ENCODE data around the gene DLG2.
A peak's percentile ranks its signal among the peaks of the same experiment; 100 is the strongest.

Gene DLG2

DNA sequence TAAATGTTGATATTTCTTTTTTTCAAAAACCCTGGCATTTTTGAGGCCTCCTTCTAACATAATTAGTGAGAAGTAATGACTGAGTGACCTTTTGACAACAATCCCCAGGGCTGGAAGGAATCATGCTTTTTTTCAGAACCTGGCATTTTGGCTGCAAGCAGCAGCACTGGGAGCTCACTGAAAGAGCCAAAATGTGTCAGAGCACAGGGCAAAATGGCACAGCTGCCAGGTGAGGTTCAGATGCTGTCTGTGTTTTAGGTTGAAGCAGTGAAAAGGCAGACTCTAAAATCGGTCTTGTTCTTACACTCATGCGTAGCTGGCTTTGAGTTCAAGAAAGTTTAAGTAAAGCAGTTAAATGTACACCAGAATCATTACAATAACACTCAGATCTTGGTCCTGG lies 1063.8 kb downstream of the DLG2 start:
- DNase-seq (ENCODE audit: low spot score), result no peak

DNA sequence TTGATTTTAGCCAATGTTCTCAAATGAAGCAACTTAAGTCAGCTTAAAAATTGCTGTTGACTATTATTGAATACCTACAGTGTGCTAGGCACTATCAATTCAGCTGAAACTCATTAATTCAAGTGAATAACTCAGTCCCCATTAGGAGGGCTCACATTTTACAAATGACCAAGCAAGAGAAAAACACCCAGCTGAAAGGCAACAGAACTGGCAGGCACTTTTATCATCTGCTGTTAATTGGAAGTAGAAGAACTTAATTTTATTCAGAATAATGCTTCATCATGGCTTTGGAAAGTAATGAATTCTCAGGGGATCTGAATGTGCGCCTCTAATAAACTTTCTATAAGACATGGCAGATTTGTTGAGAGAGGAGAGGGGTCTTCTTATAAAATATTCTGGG lies 1066.9 kb downstream of the DLG2 start:
- no peak for DNase-seq (ENCODE audit: low spot score)

DNA sequence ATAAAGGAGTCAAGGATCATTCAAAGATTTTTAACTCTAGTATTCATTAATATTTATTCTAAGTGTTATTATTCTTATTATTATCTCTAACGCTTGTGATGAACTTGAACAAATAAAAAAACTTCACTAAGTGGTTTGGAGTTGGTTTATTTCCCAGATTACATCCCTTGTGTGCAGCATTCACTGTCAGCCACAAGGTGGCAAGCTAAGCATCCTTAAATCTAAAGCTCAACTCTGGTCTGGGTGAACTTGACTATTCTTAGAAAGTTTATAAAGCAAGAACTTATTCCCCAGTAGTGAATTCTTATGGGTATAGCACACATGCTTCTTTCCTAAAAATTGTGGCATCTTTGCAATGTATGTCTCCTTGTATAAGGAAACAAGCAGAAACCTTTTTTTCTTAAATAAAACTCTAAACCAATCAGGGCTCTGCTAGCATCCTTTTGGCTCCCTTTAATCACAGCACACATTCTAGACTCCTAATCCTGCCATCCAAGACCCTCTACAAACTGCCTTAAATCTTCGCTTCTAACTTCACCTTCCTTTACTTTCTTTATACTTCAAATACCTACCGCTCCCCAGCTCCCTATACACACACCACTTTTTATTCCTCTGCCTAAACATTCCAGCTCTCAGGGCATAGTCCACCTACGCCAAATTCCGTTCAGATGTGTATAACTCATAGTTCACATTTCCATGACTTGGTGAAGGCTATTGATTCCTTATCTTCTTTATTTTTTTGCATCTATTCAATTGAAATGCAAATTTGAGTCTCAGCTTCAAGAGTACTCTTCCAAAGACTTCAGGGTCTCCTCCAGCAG lies 1068.8 kb downstream of the DLG2 start:
- peak; percentile 45 for DNase-seq (ENCODE audit: low spot score)

DNA sequence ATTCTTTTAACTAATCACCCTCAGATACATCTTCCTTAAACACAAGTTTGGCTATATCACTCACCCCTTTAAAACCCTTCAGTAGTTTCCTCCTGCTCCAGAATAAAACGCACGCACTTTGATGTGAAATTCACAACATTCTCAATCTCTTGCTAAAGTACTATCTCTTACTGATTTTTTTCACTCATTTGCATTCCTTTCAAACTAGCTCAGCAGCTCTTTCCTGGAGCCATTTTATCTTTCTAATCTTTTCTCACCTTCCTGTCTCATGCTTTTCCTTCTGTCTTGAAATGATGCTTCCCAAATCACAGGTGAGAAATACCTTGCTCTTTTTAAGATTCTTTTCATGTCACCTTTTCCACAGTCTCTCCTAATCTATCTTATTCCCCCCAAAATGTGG lies 1074.4 kb downstream of the DLG2 start:
- DNase-seq (ENCODE audit: low spot score), result no peak

DNA sequence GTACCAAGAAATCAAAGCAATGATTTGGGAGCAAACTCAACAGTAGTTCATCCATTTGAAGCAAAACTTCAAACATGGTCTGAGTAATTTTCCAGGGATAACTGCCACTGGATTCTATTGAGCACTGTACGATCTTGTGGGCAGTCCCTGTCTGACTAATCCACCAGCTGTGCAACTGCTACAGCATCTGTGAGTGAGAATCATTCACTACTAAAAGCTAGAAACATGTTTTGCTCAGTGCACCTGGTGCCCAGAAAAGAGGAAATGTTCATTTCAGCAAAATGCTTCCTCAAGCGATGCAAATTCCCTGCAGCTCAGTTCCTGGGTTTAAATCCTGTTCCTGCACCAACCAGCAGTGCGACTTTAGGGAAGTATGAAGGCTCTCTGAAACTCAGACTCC lies 1077.9 kb downstream of the DLG2 start:
- no peak for DNase-seq (ENCODE audit: low spot score)

DNA sequence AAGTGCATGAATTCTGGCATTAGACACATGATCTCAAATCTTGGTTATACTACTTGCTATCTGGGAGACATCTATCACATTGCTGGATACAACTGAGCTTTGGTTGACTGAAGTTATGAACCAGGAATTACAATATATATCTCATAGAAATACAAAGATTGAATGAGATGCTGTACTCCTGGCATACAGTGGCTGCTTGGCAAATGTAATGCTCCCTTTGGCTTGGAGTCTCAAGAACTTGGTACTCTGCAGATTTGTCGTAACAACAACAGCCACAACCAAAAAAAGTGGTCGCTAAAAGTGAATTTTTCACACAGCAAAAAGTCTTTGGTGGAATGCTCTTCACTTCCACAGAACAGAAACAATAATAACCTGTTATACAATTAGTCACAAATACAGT lies 1082.6 kb downstream of the DLG2 start:
- no peak for DNase-seq (ENCODE audit: low spot score)

DNA sequence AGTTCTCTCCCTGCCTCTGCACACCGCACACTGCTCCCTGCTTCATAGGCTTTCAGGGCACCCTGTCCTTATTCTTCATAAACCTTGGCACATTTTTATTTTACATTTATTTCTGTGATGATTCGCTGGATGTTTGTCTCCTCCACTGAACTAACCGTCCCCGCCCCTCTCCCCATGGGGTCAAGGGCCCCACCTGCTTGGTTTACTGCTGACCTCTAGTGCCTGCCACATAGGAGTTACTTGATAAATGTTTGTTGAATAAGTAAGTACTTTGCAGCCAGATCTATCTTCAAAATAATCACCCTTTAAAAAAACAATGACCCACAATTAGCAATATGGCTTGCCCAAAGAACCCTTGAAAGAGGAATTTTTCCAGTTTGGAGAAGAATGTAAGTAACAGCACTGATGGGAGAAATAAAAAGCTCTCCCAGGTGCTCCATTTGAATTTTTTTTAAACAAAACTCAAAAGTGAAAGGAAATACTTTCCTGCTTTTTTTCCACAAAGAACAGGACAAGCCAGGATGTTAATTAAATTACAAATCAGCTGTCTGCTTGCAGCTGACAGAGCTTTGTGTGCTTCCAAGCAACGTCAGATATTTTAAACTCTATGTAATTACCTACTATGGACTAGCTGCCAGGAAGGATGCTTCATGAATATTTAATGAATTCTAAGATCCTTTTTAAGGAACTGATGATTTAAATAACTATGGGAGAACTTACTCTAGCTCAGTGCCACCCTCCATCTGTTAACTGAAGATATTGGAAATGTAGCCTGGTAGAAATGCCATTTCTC lies 1083.6 kb downstream of the DLG2 start:
- DNase-seq (ENCODE audit: low spot score), result no peak

DNA sequence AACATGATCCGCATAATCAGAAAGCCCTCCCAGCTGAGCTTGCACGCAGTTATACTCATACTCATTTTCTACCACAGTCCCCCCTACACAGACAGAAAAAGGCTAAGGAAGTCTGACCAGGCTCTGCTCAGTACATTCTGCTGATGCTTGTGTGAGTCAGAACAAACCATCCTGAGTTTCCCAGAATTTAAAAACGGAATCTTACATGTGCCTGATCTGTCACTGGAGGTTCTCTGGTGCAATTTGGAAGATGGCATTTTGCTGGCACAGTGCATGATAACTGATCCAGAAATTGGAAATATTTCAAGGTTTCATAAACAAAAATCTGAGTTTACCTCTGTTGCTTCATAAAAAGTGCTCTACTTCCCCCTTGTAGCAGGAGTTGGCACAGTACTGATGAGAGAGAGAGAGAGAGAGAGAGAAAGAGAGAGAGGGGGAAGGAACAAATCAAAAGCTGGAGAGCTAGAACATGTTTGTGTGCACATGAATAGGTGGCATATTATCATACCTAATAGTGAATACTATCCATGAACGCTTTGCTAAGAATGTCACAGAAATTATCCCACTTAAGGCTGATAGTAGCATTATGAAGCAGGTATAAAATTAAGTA lies 1085.3 kb downstream of the DLG2 start:
- no peak for DNase-seq (ENCODE audit: low spot score)

DNA sequence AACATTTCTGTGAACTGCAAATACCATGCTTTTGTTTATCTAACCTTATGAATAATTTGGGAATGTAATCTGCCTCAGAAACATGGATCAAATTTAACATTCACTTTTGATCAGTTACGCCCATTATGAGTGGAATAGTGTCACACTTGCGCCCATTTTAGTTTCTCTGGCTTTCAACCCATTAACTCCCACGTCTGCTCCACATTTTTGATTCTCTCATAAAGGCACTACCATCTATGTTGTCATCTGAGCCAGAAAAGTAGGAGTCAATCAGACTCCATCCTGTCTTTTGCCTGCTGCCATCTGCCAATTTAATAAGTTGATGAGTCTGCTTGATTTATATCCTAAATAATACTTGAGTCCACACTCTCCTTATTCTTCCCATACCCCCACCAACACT lies 1090.7 kb downstream of the DLG2 start:
- no peak for DNase-seq (ENCODE audit: low spot score)

DNA sequence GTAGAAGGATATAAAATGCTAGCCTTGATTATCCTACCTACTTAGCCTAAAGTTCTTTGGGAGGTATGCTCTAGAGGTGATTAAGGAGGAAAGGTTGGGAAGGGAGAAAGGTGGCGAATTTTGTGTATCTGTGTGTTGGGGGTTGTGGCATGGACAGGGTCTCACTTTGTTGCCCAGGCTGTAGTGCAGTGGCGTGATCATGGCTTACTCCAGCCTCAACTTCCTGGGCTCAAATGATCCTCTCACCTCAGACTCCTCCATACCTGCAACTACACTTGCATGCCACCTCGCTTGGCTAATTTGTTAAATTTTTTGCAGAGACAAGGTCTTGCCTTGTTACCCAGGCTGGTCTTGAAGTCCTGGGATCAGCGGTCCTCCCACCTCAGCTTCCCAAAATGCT lies 1094.8 kb downstream of the DLG2 start:
- DNase-seq (ENCODE audit: low spot score), result no peak

DNA sequence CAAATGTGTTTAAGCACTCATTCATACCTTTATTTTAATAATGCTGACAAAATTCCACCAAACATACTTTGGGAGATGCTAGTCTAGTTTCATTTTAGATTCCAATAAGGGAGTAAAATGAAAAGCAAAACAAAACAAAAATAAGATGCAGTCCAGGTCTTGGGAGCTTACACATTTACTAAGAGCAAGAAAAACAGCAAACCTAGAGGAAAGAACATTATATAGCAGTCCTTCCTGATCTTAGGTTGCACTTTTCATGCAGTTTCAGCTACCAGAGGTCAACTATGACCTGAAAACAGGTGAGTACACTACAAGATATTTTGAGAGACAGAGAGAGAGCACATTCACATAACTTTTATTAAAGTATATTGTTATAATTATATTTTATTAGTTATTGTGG lies 1100.9 kb downstream of the DLG2 start:
- DNase-seq (ENCODE audit: low spot score), result no peak

DNA sequence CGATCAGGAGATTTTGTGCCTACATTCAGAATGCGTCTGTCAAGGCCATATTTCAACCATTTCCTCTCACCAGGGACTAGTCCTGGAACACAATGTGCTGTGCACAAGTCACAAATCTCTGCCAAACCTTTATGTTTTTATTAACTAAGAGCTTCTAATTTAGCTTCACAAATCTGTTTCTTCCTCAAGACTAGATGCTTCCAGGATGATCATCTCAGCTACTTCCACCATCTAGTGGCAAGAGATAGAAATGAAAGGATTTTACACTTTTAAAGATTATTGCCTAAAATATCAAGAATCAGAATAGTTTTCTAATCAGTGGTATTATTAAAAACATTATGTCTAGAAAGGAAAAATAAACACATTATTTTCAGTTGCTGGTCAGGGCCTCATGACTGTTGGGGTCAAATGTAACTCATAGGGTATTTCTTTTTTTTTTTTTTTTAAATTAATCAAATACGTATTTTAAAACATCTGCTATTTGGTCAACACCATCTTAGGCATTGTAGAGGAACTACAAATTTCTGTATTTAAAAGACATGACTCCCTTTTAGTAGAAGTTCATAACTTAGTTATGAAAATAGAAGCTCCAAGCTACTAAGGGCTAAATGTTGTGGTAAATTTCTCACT lies 1102.6 kb downstream of the DLG2 start:
- DNase-seq (ENCODE audit: low spot score), result peak; percentile 51

DNA sequence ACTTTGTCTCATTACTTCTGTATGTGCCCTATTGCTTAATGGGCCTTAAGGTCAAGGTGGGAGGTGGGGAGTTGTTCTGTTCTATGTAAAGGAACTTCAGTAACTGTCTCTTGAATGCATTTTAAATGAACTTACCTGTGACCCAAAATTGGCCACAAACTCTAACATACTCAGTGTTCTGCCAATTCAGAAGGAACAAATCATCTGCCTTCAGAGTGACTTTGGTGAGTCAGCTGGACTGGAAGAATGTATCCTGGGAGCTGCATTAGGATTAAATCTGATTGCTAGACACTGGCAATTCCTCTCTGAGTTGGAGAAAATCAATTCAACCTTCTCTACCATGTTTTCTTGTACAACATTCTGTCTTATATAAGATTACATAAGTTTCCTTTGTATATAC lies 1104.8 kb downstream of the DLG2 start:
- DNase-seq (ENCODE audit: low spot score), result no peak

DNA sequence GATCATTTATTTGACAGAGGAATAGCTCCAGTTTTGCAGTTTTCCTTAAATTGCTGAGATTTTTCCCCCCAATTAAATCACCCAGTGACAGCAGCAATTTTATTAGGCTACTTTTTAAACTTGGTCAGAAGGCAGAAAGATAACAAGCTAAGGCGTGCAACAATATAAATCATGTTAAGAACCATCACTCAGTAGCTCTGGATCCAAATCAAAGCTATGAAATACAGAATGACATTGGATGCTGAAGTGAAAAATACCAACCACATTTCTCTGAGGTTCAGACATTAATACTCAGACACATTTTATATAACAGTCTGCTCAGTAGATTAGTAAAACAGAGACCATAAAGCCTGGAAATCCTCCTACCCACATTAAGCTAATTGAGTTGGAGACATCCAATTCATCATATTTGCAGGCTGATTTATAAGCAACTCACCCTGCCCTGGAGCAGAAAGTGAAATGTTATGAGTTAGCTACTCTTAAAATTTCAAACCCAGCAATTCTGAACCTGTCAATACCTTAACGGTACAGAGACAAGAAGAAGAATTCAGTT lies 1108.4 kb downstream of the DLG2 start:
- no peak for DNase-seq (ENCODE audit: low spot score)

DNA sequence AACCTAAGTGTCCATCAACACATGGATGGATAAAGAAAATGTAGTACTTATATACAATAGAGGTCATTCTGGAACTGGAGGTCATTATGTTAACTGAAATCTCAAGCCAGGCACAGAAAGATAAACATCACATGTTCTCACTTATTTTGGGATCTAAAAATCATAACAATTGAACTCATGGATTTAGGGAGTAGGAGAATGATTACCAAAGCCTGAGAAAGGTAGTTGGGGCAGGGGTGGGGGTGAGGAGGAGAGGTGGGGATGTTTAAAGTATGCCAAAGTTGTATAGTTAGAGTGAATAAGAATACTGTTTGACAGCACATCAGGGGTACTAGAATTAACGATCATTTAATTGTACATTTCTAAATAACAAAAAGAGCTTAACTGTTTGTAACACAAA lies 1112.7 kb downstream of the DLG2 start:
- no peak for DNase-seq (ENCODE audit: low spot score)

DNA sequence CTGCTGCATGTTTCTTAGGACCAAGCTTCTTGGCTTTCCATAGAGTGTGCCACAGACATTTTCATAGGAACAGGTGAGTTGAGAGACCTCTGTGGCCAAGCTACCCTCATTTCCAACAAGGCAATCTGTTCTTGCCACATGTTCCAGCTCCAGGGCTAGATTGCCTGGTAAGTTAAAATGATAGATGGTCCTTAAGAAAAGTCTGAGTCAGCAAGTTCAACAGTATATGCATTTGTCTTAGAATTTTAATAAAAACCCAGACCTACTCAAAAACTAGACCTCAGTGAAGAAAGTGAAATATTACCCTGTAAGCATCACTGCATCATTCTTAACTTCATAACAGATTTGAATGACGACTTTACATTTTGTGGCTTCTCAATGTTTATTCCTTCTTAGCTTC lies 1123.6 kb downstream of the DLG2 start:
- no peak for DNase-seq (ENCODE audit: low spot score)

DNA sequence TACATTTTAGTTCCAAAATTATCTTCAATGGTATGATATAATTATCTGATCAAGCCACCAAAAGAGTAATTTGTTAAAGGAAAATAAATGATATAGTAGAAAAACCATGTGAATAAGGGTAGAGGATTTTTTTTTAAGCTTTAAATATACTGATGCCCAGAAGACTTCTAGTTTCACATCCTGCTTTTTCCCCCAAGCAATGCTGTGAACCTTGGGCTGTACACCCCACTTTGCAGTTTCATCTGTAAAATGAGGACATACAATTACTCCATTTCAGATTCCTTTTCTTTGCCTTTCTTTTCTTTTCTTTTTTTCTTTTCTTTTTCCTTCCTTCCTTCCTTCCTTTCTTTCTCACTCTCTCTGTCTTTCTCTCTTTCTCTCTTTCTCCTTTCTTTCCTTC lies 1125.4 kb downstream of the DLG2 start:
- no peak for DNase-seq (ENCODE audit: low spot score)

DNA sequence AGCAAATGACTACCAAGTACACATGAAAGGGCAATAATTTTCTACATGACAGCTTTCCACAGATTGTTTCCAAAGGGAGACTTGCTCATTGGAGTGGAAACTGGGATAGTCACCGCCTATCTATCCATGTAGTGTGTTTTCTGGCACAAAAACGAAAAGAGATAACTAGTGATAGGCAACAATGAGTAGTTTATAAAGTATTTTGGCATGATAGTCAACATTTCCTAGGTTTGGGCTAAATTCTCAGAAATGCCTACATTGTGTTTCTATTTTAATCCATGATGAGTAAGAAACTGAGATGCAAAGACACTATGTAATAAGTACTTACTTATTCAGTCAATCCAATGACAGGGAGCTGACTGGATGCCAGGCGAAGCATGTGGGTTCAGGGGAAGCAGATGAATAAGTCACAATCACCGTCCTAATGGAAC lies 1129.1 kb downstream of the DLG2 start:
- no peak for DNase-seq (ENCODE audit: low spot score)

DNA sequence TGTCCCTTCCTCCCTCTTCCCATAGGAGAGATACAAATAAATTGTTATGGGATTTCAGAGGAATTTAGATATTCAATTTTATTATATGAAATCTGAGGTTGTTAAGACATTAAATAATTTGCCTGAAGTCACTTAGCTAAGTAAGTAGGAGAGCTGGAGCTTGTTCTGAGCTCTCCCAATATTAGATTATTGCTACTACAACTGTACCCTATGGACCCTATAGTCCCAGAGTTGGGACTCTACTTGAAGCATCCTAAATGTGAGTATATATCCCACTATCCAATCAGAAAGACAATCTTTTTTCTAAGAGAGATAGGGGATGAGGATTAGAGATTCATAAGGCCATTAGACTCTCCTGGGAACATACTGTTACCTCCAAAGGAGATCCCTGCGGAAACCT lies 1130.0 kb downstream of the DLG2 start:
- DNase-seq (ENCODE audit: low spot score), result no peak

DNA sequence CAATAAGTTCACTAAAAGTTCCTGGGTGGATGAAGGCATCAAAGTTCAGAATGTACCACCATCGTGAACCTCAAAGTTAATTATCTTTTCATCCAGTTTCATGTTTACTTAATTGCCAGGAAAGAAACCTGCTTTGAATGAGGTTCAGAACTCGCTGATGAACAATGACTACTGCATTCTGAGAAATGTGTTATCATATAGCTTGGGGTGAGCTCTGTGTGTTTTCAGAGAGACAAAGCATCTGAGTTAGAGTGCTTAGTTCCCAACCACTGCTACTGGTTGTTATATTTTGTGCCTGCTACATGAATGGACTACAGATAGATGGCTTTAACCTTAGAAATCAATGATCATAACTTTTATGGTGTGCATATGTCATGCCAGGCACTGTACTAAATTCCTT lies 1131.0 kb downstream of the DLG2 start:
- no peak for DNase-seq (ENCODE audit: low spot score)

DNA sequence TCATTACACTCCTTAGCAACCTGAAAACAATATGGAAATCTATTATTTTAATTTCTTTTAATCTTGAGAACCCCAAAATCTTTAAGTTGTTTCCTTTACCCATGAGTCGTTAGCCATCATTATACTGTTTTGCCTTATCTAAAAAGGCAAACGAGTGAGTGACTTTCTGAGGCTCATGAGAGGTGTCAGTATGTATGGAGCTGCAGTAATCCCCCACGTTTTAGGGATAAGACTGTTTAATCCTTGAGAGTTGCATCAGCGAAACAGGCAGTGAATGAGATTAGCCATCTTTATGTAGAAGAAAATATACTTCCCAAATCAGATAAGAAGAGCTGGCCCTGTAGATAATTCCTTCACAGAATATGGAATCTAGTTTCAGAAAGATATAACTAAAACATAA lies 1147.0 kb downstream of the DLG2 start:
- DNase-seq (ENCODE audit: low spot score), result no peak

DNA sequence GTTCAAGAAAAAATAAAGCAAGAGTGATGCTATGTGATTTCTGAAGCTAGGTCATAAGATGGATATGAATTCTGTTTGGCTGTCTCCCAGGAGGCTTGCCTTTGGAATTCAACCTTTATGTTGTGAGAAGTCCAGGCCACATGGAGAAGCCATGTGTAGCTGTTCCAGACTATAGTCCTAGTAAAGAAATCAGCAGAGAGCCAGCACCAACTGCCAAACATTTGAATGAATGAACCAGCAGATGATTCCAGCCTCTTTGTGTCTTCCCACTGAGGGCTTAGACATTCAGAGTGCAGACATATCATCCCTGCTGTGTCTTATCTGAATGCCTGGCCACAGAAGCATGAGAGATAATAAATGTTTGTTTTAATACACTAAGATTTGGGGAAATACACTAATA lies 1150.6 kb downstream of the DLG2 start:
- no peak for DNase-seq (ENCODE audit: low spot score)
